Calu3 (cell line): Measurements from ENCODE around the gene RIN3. TPM values are rescaled to one million over a fixed set of nuclear protein-coding genes. Genes with fewer than 3 reads are reported as not detected.

ENCODE experiments used
- BruUV-seq: library from RNA; stranded (reverse); fragments of 400-500 nt; replicated peaks from 2 replicates; lab custom pipeline; 2021; lab: Mats Ljungman, UMichigan
- CTCF ChIA-PET: fragments of 300-600 bp; sonication (Branson Sonifier 250); formaldehyde crosslinking; loops from one replicate; lab custom pipeline; 2022; ENCODE audit warnings: antibody characterized with exemption; lab: Charles Lee
- DNase-seq: peaks from one replicate; pipeline ENCODE4 v3.0.0; 2022
- H3K27ac Mint-ChIP-seq: one replicate; pipeline ENCODE4 v1.8.0; 2022; ENCODE audit warnings: mixed read lengths; ENCODE audit not compliant: unreplicated experiment
- H3K27me3 Mint-ChIP-seq: one replicate; pipeline ENCODE4 v1.8.0; 2022; ENCODE audit warnings: mixed read lengths; ENCODE audit not compliant: unreplicated experiment
- H3K36me3 Mint-ChIP-seq: one replicate; pipeline ENCODE4 v1.8.0; 2022; ENCODE audit warnings: mild to moderate bottlenecking, moderate library complexity, mixed read lengths; ENCODE audit not compliant: insufficient read depth, unreplicated experiment
- H3K4me1 Mint-ChIP-seq: one replicate; pipeline ENCODE4 v1.8.0; 2022; ENCODE audit warnings: mild to moderate bottlenecking, low read depth, mixed read lengths; ENCODE audit not compliant: unreplicated experiment
- H3K4me3 Mint-ChIP-seq: one replicate; pipeline ENCODE4 v1.8.0; 2022; ENCODE audit warnings: mild to moderate bottlenecking, low read depth, moderate library complexity, mixed read lengths; ENCODE audit not compliant: unreplicated experiment
- H3K9me3 Mint-ChIP-seq: one replicate; pipeline ENCODE4 v1.8.0; 2022; ENCODE audit warnings: low read depth, mixed read lengths; ENCODE audit not compliant: unreplicated experiment
- CTCF ChIP-seq: fragments of 200-600 bp; IDR thresholded peaks from one replicate; pipeline ENCODE4 v1.8.0; 2022; ENCODE audit warnings: antibody characterized with exemption; ENCODE audit not compliant: unreplicated experiment
- intact Hi-C: fragments of 100-400 bp; cut with micrococcal nuclease; formaldehyde crosslinking; loops from one replicate; pipeline ENCODE4 v1.10.0; 2022; ENCODE audit not compliant: unreplicated experiment
- total RNA-seq: library from RNA; stranded (reverse); gene quantifications from 2 replicates; pipeline ENCODE4 v1.2.3, GENCODE V29; 2022

Gene RIN3
- total RNA-seq, 1 experiment from 2014 or later = 13.8 TPM

GRCh38 chr14:92481811-92482555, 31.6 kb upstream of the RIN3 start:
- no TSS peak for BruUV-seq
- DNase-seq = no peak
- Mint-ChIP-seq H3K4me1 (no peaks in the 10 kb centered on the region), H3K4me3 (no peak overlapping the region), H3K27me3 (peaks cover 20% of the 10 kb centered on the region), H3K27ac (no peak overlapping the region), H3K9me3 (no peaks in the 10 kb centered on the region), H3K36me3 (no peaks in the 10 kb centered on the region)
- CTCF ChIA-PET = no interaction called here
- TF ChIP-seq CTCF = no peak
- intact Hi-C loops = no loop called here

GRCh38 chr14:92482621-92483319, 30.8 kb upstream of the RIN3 start:
- no peaks in the 10 kb centered on the region for H3K9me3 Mint-ChIP-seq
- BruUV-seq = no TSS peak
- no peaks in the 10 kb centered on the region for H3K4me1 Mint-ChIP-seq
- H3K36me3 Mint-ChIP-seq = no peaks in the 10 kb centered on the region
- H3K27me3 Mint-ChIP-seq = peaks cover 28% of the 10 kb centered on the region
- DNase-seq = no peak
- CTCF ChIA-PET = no interaction called here
- TF ChIP-seq CTCF = no peak
- no peak overlapping the region for H3K4me3 Mint-ChIP-seq
- H3K27ac Mint-ChIP-seq = no peak overlapping the region
- intact Hi-C loops = no loop called here

- no peak for DNase-seq
- intact Hi-C loops = no loop called here
- Mint-ChIP-seq H3K27me3 (peaks cover 37% of the 10 kb centered on the region), H3K9me3 (no peaks in the 10 kb centered on the region), H3K4me1 (no peaks in the 10 kb centered on the region), H3K36me3 (no peaks in the 10 kb centered on the region), H3K4me3 (no peak overlapping the region), H3K27ac (no peak overlapping the region)
- CTCF ChIA-PET = no interaction called here
- no peak for TF ChIP-seq CTCF
- no TSS peak for BruUV-seq
Observed at GRCh38 chr14:92484132-92484823, 29.3 kb upstream of the RIN3 start.

GRCh38 chr14:92486881-92487280, 26.7 kb upstream of the RIN3 start:
- CTCF ChIA-PET = no interaction called here
- TF ChIP-seq CTCF = no peak
- BruUV-seq = no TSS peak
- H3K4me1 Mint-ChIP-seq = no peaks in the 10 kb centered on the region
- peaks cover 37% of the 10 kb centered on the region for H3K27me3 Mint-ChIP-seq
- DNase-seq = no peak
- peaks cover 4% of the 10 kb centered on the region for H3K36me3 Mint-ChIP-seq
- no peak overlapping the region for H3K4me3 Mint-ChIP-seq
- no peaks in the 10 kb centered on the region for H3K9me3 Mint-ChIP-seq
- H3K27ac Mint-ChIP-seq = no peak overlapping the region
- intact Hi-C loops = no loop called here
